ENCODE results near the gene DIAPH1. TPM values are rescaled to one million over a fixed set of nuclear protein-coding genes. Genes with fewer than 3 reads are reported as not detected.

Gene DIAPH1
- total RNA-seq, 1 experiment from 2014 or later: 117 TPM

GRCh38 chr5:141632650-141633049 is 13.8 kb upstream of the DIAPH1 start:
- no peak overlapping the region for H3K9ac ChIP-seq (ENCODE audit: extremely low read depth, insufficient read length, low read length)
- no peak overlapping the region for H3K4me2 ChIP-seq (ENCODE audit: insufficient read depth, insufficient read length, low read length)
- peaks cover 13% of the 10 kb centered on the region for H3K23me2 ChIP-seq (ENCODE audit: insufficient read length, low read depth, low read length, poor library complexity, severe bottlenecking)
- Mint-ChIP-seq H3K27me3 (ENCODE audit: low read depth) (no peaks in the 10 kb centered on the region; the same call in 1 of the 2 replicates), H3K4me3 (no peak overlapping the region), H3K9me3 (no peaks in the 10 kb centered on the region), H3K27ac (no peak overlapping the region), H3K36me3 (ENCODE audit: insufficient read depth in 1 of 3, low read depth in 3 of 3) (peaks cover 14 to 44% (median 34%) of the 10 kb centered on the region in 3 experiments; a peak in 6 of 7 replicates), H3K4me1 (peaks cover 15% of the 10 kb centered on the region in 2 experiments)
- no peak overlapping the region for H2BK120ac ChIP-seq (ENCODE audit: low read depth, low read length, poor library complexity, severe bottlenecking)
- peaks cover 10% of the 10 kb centered on the region for H3K79me1 ChIP-seq (ENCODE audit: insufficient read depth, low read depth, low read length, poor library complexity, severe bottlenecking)
- H2BK12ac ChIP-seq (ENCODE audit: insufficient read length, low read depth, low read length): no peak overlapping the region
- H2BK5ac ChIP-seq (ENCODE audit: insufficient read length, low read length): no peak overlapping the region
- no peak overlapping the region for H3K56ac ChIP-seq (ENCODE audit: insufficient read length, low read depth, low read length)
- no peak overlapping the region for H3T11ph ChIP-seq (ENCODE audit: low read length)
- H4K91ac ChIP-seq (ENCODE audit: insufficient read length, low read depth, low read length): no peak overlapping the region
- H3K23ac ChIP-seq (ENCODE audit: insufficient read length, low read depth, low read length): no peak overlapping the region
- no peak overlapping the region for H3K14ac ChIP-seq (ENCODE audit: insufficient read depth, low read length)
- WGBS (ENCODE audit: extremely low coverage, insufficient read length, low lambda C conversion rate): no CpG with 5 or more reads among the region's 2 CpGs
- TF ChIP-seq CTCF (conservative IDR thresholded peaks at IDR 0.05): no peak
- H3K27ac ChIP-seq (ENCODE audit: insufficient read length, low read depth, low read length): no peak overlapping the region
- H3K4ac ChIP-seq (ENCODE audit: low read depth, low read length): no peak overlapping the region
- H3K9me3 ChIP-seq (ENCODE audit: control insufficient read depth, low read depth, low read length): no peaks in the 10 kb centered on the region
- DNase-seq: no peak
- no peaks in the 10 kb centered on the region for H4K20me1 ChIP-seq (ENCODE audit: control insufficient read depth, insufficient read depth, insufficient read length)
- H2AK5ac ChIP-seq (ENCODE audit: insufficient read length, low read length): no peak overlapping the region
- H4K8ac ChIP-seq (replicated peaks; ENCODE audit: insufficient read length, low read depth, low read length): no peak overlapping the region
- H3K4me1 ChIP-seq (ENCODE audit: insufficient read depth, low read length): peaks cover 4% of the 10 kb centered on the region; the same call in 1 of the 2 replicates
- H3K18ac ChIP-seq (ENCODE audit: insufficient read length, low read depth, low read length): no peak overlapping the region
- H4K5ac ChIP-seq (ENCODE audit: insufficient read length, low read depth, low read length): no peak overlapping the region
- no peak overlapping the region for H2AFZ ChIP-seq (ENCODE audit: low read length)
- H2BK15ac ChIP-seq (ENCODE audit: low read depth, low read length): no peak overlapping the region
- no peaks in the 10 kb centered on the region for H3K27me3 ChIP-seq (ENCODE audit: insufficient read depth, low read length)
- H3K79me2 ChIP-seq (ENCODE audit: insufficient read depth, low read length): peaks cover 10% of the 10 kb centered on the region; the same call in 1 of the 2 replicates
- no peak overlapping the region for H2BK20ac ChIP-seq (ENCODE audit: low read depth, low read length, poor library complexity, severe bottlenecking)

Data from H9 (cell line).